BE2C (cell line): ENCODE measurements around the gene GRIK1.

Experiments used
- DNase-seq: peaks from one replicate; pipeline ENCODE4 v3.0.0-alpha.2; 2020
- H3K27me3 ChIP-seq: fragments of 250-450 bp; sonication (Bioruptor Pico); 2 replicates; pipeline ENCODE4 v1.5.1; 2020; ENCODE audit warnings: mild to moderate bottlenecking
- H3K36me3 ChIP-seq: fragments of 250-450 bp; sonication (Bioruptor Pico); 2 replicates; pipeline ENCODE4 v1.5.1; 2020; ENCODE audit warnings: mild to moderate bottlenecking
- H3K4me1 ChIP-seq: fragments of 250-450 bp; sonication (Bioruptor Pico); 2 replicates; pipeline ENCODE4 v1.5.1; 2020
- H3K4me3 ChIP-seq: 2 replicates; pipeline ENCODE4 v1.5.1; 2011; ENCODE audit warnings: low read depth, low read length
- H3K9me3 ChIP-seq: fragments of 250-450 bp; sonication (Bioruptor Pico); 2 replicates; pipeline ENCODE4 v1.5.1; 2020
- TF ChIP-seq, protein P1 (sequence below): IDR thresholded peaks from 2 replicates; pipeline ENCODE4 v1.5.1; 2012; ENCODE audit warnings: mild to moderate bottlenecking, low read depth, low read length

The GRIK1 gene

DNA sequence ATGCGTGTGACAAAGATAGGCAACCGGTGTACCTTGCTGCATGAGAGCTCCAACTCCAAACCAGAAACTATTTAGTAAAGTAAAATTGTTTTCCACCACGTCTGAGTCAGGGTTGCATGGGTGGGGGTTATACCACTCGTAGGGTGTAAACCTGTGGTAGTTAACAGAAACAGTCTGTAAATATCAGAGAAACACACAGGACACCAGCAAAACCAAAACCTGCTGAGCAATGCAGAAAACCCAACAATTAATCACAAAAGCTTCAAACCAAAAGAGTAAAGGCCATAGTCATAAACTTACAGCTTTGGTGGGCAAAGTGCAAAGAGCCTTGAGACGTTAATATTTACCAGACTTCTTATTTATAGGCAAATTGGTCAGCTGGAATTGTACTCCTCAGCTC, 358.4 kb downstream of the GRIK1 start:
- Histone ChIP-seq H3K4me1 (no peaks in the 10 kb centered on the region; the same call in 1 of the 2 replicates), H3K36me3 (no peaks in the 10 kb centered on the region), H3K9me3 (no peaks in the 10 kb centered on the region), H3K27me3 (peaks cover 2% of the 10 kb centered on the region; the same call in 1 of the 2 replicates), H3K4me3 (no peak overlapping the region)
- no peak for DNase-seq
- TF ChIP-seq, protein P1, sequence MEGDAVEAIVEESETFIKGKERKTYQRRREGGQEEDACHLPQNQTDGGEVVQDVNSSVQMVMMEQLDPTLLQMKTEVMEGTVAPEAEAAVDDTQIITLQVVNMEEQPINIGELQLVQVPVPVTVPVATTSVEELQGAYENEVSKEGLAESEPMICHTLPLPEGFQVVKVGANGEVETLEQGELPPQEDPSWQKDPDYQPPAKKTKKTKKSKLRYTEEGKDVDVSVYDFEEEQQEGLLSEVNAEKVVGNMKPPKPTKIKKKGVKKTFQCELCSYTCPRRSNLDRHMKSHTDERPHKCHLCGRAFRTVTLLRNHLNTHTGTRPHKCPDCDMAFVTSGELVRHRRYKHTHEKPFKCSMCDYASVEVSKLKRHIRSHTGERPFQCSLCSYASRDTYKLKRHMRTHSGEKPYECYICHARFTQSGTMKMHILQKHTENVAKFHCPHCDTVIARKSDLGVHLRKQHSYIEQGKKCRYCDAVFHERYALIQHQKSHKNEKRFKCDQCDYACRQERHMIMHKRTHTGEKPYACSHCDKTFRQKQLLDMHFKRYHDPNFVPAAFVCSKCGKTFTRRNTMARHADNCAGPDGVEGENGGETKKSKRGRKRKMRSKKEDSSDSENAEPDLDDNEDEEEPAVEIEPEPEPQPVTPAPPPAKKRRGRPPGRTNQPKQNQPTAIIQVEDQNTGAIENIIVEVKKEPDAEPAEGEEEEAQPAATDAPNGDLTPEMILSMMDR, result no peak

DNA sequence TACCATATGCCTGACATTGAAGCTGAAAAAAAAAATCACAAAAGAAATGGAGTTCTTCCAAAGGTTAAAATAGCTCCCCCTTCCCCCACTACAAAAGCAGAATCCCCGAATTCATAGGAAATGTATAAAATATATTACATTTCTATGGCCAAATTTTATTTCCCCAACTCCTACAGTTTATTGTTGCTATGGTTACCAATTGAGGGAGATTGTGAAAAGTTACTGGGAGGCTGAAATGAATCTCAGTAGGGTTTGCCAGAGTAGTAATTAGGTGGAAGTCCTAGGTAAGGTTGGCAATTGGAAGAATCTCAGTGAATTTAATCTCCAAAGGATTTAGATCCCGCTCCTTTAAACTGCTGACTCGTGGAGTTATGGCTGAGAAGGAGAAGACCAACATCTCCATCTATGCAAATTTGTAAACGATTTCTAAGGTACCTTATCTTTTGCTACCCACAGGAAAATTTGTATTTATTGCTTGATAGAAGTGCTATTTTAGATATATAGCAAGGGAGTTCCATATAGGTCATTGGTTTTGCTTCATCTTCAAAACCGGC, 359.0 kb downstream of the GRIK1 start:
- H3K36me3 ChIP-seq, result no peaks in the 10 kb centered on the region
- H3K4me1 ChIP-seq, result no peaks in the 10 kb centered on the region; the same call in 1 of the 2 replicates
- H3K27me3 ChIP-seq, result peaks cover 2% of the 10 kb centered on the region; the same call in 1 of the 2 replicates
- no peaks in the 10 kb centered on the region for H3K9me3 ChIP-seq
- TF ChIP-seq, protein P1, result no peak
- H3K4me3 ChIP-seq, result no peak overlapping the region
- DNase-seq, result no peak

DNA sequence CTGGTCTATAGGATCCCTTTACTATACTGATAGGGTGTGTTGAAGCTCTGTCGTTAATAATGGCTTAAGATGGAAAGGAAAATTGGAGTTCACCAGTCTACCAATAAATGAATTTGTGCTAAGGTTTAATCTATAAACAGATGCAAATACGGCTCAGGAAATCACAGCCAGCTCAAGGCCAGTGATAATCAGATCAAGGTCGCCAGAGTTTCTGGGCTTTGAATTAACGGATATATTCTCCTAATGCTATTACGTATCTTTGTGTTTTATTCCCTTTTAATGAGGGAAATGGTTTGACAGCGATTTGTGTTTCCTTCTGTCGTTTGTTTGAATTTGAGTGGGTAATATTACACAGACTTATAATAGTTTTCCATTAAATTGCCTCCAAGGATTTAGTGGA, 361.5 kb downstream of the GRIK1 start:
- Histone ChIP-seq H3K36me3 (no peaks in the 10 kb centered on the region), H3K4me3 (no peak overlapping the region), H3K27me3 (peaks cover 2% of the 10 kb centered on the region; the same call in 1 of the 2 replicates), H3K4me1 (no peaks in the 10 kb centered on the region; the same call in 1 of the 2 replicates), H3K9me3 (no peaks in the 10 kb centered on the region)
- DNase-seq, result no peak
- TF ChIP-seq, protein P1, result no peak

DNA sequence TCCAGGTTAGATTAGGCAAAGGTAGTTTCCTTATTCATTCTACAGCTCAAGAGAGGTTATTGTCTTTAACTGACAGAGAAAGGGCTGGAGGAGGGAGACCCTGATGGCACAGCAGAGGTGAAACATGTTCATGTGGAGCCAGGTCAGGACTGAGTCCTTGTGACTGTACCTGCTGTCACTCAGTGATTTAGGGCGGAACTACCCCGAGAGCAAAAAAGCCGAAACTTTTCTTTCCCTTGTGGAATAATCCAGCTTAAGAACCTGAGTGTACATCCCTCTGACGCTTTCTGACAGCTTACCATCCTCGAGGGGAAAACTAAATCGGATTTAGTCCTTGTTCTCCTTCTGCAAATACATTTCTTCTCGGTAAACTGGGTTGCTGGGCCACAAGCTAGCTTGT, 367.8 kb downstream of the GRIK1 start:
- Histone ChIP-seq H3K4me1 (no peaks in the 10 kb centered on the region), H3K36me3 (no peaks in the 10 kb centered on the region), H3K9me3 (no peaks in the 10 kb centered on the region), H3K27me3 (no peaks in the 10 kb centered on the region), H3K4me3 (no peak overlapping the region)
- TF ChIP-seq, protein P1, result no peak
- DNase-seq, result no peak

DNA sequence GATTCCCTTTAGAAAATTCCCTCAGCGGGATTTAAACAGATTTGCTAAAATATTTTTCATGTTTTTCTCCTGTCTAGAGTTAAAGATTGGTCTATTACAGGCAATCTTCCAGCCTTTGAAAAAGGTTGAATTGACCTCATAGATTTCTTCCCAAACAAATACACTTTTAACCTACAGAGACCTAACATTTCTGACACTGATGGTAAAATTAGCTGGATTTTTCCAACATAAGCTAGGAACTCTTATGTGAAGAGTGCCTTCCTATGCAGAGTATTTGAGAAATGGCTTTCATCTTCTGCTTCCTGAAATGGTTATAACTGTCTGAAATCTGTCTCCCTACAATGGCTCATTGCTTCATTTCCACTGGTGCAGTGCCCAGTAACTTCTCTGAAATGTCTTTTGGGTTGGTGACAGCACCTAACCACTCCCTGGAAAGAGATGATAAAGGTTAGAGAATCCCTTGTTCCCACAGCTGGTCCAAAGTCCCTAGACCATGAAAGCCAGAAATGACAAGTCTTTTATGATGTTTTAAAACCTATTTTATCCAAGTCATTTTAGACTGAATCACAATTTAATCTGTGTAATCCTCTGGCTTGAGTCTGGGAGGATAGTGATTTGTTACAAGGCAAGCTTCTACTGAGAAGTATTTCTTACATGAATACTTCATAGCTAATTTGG, 371.6 kb downstream of the GRIK1 start:
- no peaks in the 10 kb centered on the region for H3K4me1 ChIP-seq
- H3K36me3 ChIP-seq, result no peaks in the 10 kb centered on the region
- no peaks in the 10 kb centered on the region for H3K27me3 ChIP-seq
- TF ChIP-seq, protein P1, result no peak
- H3K9me3 ChIP-seq, result no peaks in the 10 kb centered on the region
- H3K4me3 ChIP-seq, result no peak overlapping the region
- DNase-seq, result no peak
